Measurements from ENCODE around the gene FAM149B1. TPM values are rescaled to one million over a fixed set of nuclear protein-coding genes. Genes with fewer than 3 reads are reported as not detected.

Gene FAM149B1
- total RNA-seq, 1 experiment from 2014 or later = 22.8 TPM

GRCh38 chr10:73152009-73152408 is 15.9 kb upstream of the FAM149B1 start:
- intact Hi-C loops (cut with micrococcal nuclease) = no loop called here
- H3K4me1 Mint-ChIP-seq (ENCODE audit: insufficient read depth, unreplicated experiment) = no peaks in the 10 kb centered on the region
- H3K9me3 Mint-ChIP-seq (ENCODE audit: unreplicated experiment) = no peaks in the 10 kb centered on the region
- DNase-seq (ENCODE audit: unreplicated experiment) = no peak
- CTCF ChIA-PET = interaction anchor here (0.9 kb wide), 2 partner anchors 55 to 91 kb away, joined by 3 to 4 read pairs; no protein-coding TSS in a partner anchor
- H3K36me3 Mint-ChIP-seq (ENCODE audit: insufficient read depth, unreplicated experiment) = peaks cover 88% of the 10 kb centered on the region
- POLR2A ChIA-PET = interaction anchor here (1.1 kb wide), 1 partner anchor 12 kb away, joined by 3 read pairs; no protein-coding TSS in a partner anchor
- H3K27me3 Mint-ChIP-seq (ENCODE audit: insufficient read depth, unreplicated experiment) = no peaks in the 10 kb centered on the region
- no peak overlapping the region for H3K4me3 Mint-ChIP-seq (ENCODE audit: unreplicated experiment)
- no TSS peak for BruUV-seq (replicated peaks)
- TF ChIP-seq CTCF (IDR thresholded peaks at IDR 0.05; ENCODE audit: unreplicated experiment) = no peak
- no peak overlapping the region for H3K27ac Mint-ChIP-seq (ENCODE audit: low read depth, unreplicated experiment)

GRCh38 chr10:73156054-73156453 is 11.9 kb upstream of the FAM149B1 start:
- H3K27me3 Mint-ChIP-seq (ENCODE audit: insufficient read depth, unreplicated experiment) = no peaks in the 10 kb centered on the region
- H3K27ac Mint-ChIP-seq (ENCODE audit: low read depth, unreplicated experiment) = no peak overlapping the region
- ChIA-PET CTCF (interaction anchor here (0.9 kb wide), 1 partner anchor 60 kb away, joined by 3 read pairs; no protein-coding TSS in a partner anchor), POLR2A (interaction anchor here (0.6 to 2.2 kb wide), 3 partner anchors 54 to 115 kb away, joined by 3 to 6 read pairs (median 3); partner anchors contain the start of gene P4HA1)
- H3K9me3 Mint-ChIP-seq (ENCODE audit: unreplicated experiment) = no peaks in the 10 kb centered on the region
- peaks cover 86% of the 10 kb centered on the region for H3K36me3 Mint-ChIP-seq (ENCODE audit: insufficient read depth, unreplicated experiment)
- no TSS peak for BruUV-seq (replicated peaks)
- no peak for DNase-seq (ENCODE audit: unreplicated experiment)
- no peak overlapping the region for H3K4me3 Mint-ChIP-seq (ENCODE audit: unreplicated experiment)
- intact Hi-C loops (cut with micrococcal nuclease) = no loop called here
- no peak for TF ChIP-seq CTCF (IDR thresholded peaks at IDR 0.05; ENCODE audit: unreplicated experiment)
- peaks cover 8% of the 10 kb centered on the region for H3K4me1 Mint-ChIP-seq (ENCODE audit: insufficient read depth, unreplicated experiment)

- H3K27me3 Mint-ChIP-seq (ENCODE audit: insufficient read depth, unreplicated experiment) = no peaks in the 10 kb centered on the region
- H3K9me3 Mint-ChIP-seq (ENCODE audit: unreplicated experiment) = no peaks in the 10 kb centered on the region
- CTCF ChIA-PET = interaction anchor here (0.5 to 4.7 kb wide), 26 partner anchors 10 to 1323 kb away, joined by 3 to 66 read pairs (median 4); partner anchors contain the start of genes ECD, FAM149B1 and P4HA1
- H3K27ac Mint-ChIP-seq (ENCODE audit: low read depth, unreplicated experiment) = no peak overlapping the region
- H3K36me3 Mint-ChIP-seq (ENCODE audit: insufficient read depth, unreplicated experiment) = peaks cover 78% of the 10 kb centered on the region
- peak; percentile 69 for DNase-seq (ENCODE audit: unreplicated experiment)
- peak; percentile 71 for TF ChIP-seq CTCF (IDR thresholded peaks at IDR 0.05; ENCODE audit: unreplicated experiment)
- peaks cover 24% of the 10 kb centered on the region for H3K4me1 Mint-ChIP-seq (ENCODE audit: insufficient read depth, unreplicated experiment)
- H3K4me3 Mint-ChIP-seq (ENCODE audit: unreplicated experiment) = no peak overlapping the region
- TSS peak; percentile 10 for BruUV-seq (replicated peaks)
- intact Hi-C loops (cut with micrococcal nuclease) = no loop called here
- POLR2A ChIA-PET = interaction anchor here (1.9 to 2.2 kb wide), 3 partner anchors 9 to 63 kb away, joined by 14 to 19 read pairs (median 17); partner anchors contain the start of genes ECD, FAM149B1, NUDT13 and P4HA1
These were observed 8.8 kb upstream of the FAM149B1 start for GRCh38 chr10:73159038-73159648.

- intact Hi-C loops (cut with micrococcal nuclease) = no loop called here
These were observed 6.8 kb upstream of the FAM149B1 start for GRCh38 chr10:73161079-73161478.

More at GRCh38 chr10:73161079-73161478, 6.8 kb upstream of the FAM149B1 start:
- Mint-ChIP-seq H3K4me3 (ENCODE audit: unreplicated experiment) (no peak overlapping the region), H3K27me3 (ENCODE audit: insufficient read depth, unreplicated experiment) (no peaks in the 10 kb centered on the region), H3K27ac (ENCODE audit: low read depth, unreplicated experiment) (no peak overlapping the region), H3K9me3 (ENCODE audit: unreplicated experiment) (no peaks in the 10 kb centered on the region), H3K36me3 (ENCODE audit: insufficient read depth, unreplicated experiment) (peaks cover 61% of the 10 kb centered on the region), H3K4me1 (ENCODE audit: insufficient read depth, unreplicated experiment) (peaks cover 34% of the 10 kb centered on the region)
- TF ChIP-seq CTCF (IDR thresholded peaks at IDR 0.05; ENCODE audit: unreplicated experiment) = no peak
- BruUV-seq (replicated peaks) = no TSS peak
- POLR2A ChIA-PET = interaction anchor here (1.1 kb wide), 2 partner anchors 47 to 65 kb away, joined by 3 to 4 read pairs; no protein-coding TSS in a partner anchor
- CTCF ChIA-PET = interaction anchor here (0.6 to 4.7 kb wide), 3 partner anchors 22 to 1081 kb away, joined by 3 to 66 read pairs (median 5); partner anchors contain the start of gene P4HA1
- no peak for DNase-seq (ENCODE audit: unreplicated experiment)

Data from MCF 10A (cell line).